HPDE6-E6E7 (cell line): ENCODE results near the gene CARTPT.

Source experiments
- DNase-seq: peaks from one replicate; pipeline ENCODE4 v3.0.0; 2011; ENCODE audit warnings: missing footprints; ENCODE audit errors: extremely low spot score

The CARTPT gene

GRCh38 chr5:71719063-71719964 lies at the start of gene CARTPT:
Gene CARTPT, plus strand, starts transcription at chr5:71719275. Its CDS starts 19 bp downstream, at chr5:71719294.
- DNase-seq = no peak

GRCh38 chr5:71677977-71678376 lies 41.1 kb upstream of the CARTPT start:
- no peak for DNase-seq

- DNase-seq = no peak
Measured at GRCh38 chr5:71679714-71680113, 39.4 kb upstream of the CARTPT start.

- DNase-seq = no peak
Measured at GRCh38 chr5:71680510-71680909, 38.6 kb upstream of the CARTPT start.

GRCh38 chr5:71681296-71681695 lies 37.8 kb upstream of the CARTPT start:
- DNase-seq = no peak

- DNase-seq = no peak
Measured at GRCh38 chr5:71684309-71684708, 34.8 kb upstream of the CARTPT start.

GRCh38 chr5:71693828-71694427 lies 25.1 kb upstream of the CARTPT start:
- no peak for DNase-seq

GRCh38 chr5:71695071-71695470 lies 24.0 kb upstream of the CARTPT start:
- no peak for DNase-seq

- DNase-seq = no peak
Measured at GRCh38 chr5:71695595-71695994, 23.5 kb upstream of the CARTPT start.

GRCh38 chr5:71697967-71698366 lies 21.1 kb upstream of the CARTPT start:
- no peak for DNase-seq

GRCh38 chr5:71699233-71699632 lies 19.8 kb upstream of the CARTPT start:
- no peak for DNase-seq

GRCh38 chr5:71699751-71700150 lies 19.3 kb upstream of the CARTPT start:
- no peak for DNase-seq

GRCh38 chr5:71700803-71701202 lies 18.3 kb upstream of the CARTPT start:
- DNase-seq = no peak

- no peak for DNase-seq
Measured at GRCh38 chr5:71701407-71701806, 17.7 kb upstream of the CARTPT start.

GRCh38 chr5:71703941-71704340 lies 15.1 kb upstream of the CARTPT start:
- no peak for DNase-seq

- no peak for DNase-seq
Measured at GRCh38 chr5:71705421-71705820, 13.7 kb upstream of the CARTPT start.

- no peak for DNase-seq
Measured at GRCh38 chr5:71706906-71707305, 12.2 kb upstream of the CARTPT start.

- DNase-seq = no peak
Measured at GRCh38 chr5:71711610-71712009, 7.5 kb upstream of the CARTPT start.

GRCh38 chr5:71714911-71715310 lies 4.2 kb upstream of the CARTPT start:
- no peak for DNase-seq

GRCh38 chr5:71727978-71728377 lies 8.9 kb downstream of the CARTPT start:
- no peak for DNase-seq

- DNase-seq = no peak
Measured at GRCh38 chr5:71731015-71731414, 11.9 kb downstream of the CARTPT start.

GRCh38 chr5:71732011-71732410 lies 12.9 kb downstream of the CARTPT start:
- DNase-seq = no peak

GRCh38 chr5:71734141-71734540 lies 15.1 kb downstream of the CARTPT start:
- DNase-seq = no peak
